Spleen (tissue), 11 donors: ENCODE data around the gene SLC13A3. TPM values are rescaled to one million over a fixed set of nuclear protein-coding genes. Genes with fewer than 3 reads are reported as not detected.

Source experiments
- DNase-seq: peaks from one replicate; pipeline ENCODE4 v3.0.0-alpha.2; 2020
- H3K27ac ChIP-seq, 8 donors: fragments of 200-600 bp; sonication (generic) in 7 of 8; 1 replicate in 4 of 8; 2 replicates in 4 of 8; pipeline versions ENCODE4 v1.5.0 to v1.8.0; 2016 to 2021; ENCODE audit warnings: inconsistent platforms in 4 of 8, mild to moderate bottlenecking in 4 of 8, moderate library complexity in 1 of 8
- H3K27me3 ChIP-seq, 7 donors: fragments of 200-600 bp; sonication (generic) in 6 of 7; replicated peaks in 1 of 7; 1 replicate in 4 of 7; 2 replicates in 3 of 7; pipeline versions ENCODE4 v1.5.0 to v1.8.0; 2016 to 2021; ENCODE audit warnings: inconsistent platforms in 3 of 7, mild to moderate bottlenecking in 1 of 7
- H3K36me3 ChIP-seq, 6 donors: fragments of 200-600 bp; sonication (generic) in 5 of 6; 1 replicate in 4 of 6; 2 replicates in 2 of 6; pipeline versions ENCODE4 v1.5.0 to v1.8.0; 2016 to 2021; ENCODE audit warnings: inconsistent platforms in 2 of 6
- H3K4me1 ChIP-seq, 6 donors: fragments of 200-600 bp; sonication (generic) in 5 of 6; 1 replicate in 3 of 6; 2 replicates in 3 of 6; pipeline versions ENCODE4 v1.5.0 to v1.8.0; 2016 to 2021; ENCODE audit warnings: inconsistent platforms in 3 of 6
- H3K4me3 ChIP-seq, 8 donors: fragments of 200-600 bp; sonication (generic) in 7 of 8; 1 replicate in 4 of 8; 2 replicates in 4 of 8; pipeline versions ENCODE4 v1.5.0 to v1.8.0; 2016 to 2021; ENCODE audit warnings: inconsistent platforms in 4 of 8, mild to moderate bottlenecking in 4 of 8, moderate library complexity in 2 of 8
- H3K9me3 ChIP-seq, 8 donors: fragments of 200-600 bp; sonication (generic) in 7 of 8; 1 replicate in 4 of 8; 2 replicates in 4 of 8; pipeline versions ENCODE4 v1.5.0 to v1.8.0; 2016 to 2021; ENCODE audit warnings: inconsistent platforms in 4 of 8
- CTCF ChIP-seq, 11 experiments: fragments of 200-600 bp in 7 of 11; fragments of 450-650 bp in 4 of 11; sonication (generic) in 4 of 11; IDR thresholded peaks in 8 of 11; conservative IDR thresholded peaks in 3 of 11; 1 replicate in 7 of 11; 2 replicates in 4 of 11; pipeline versions ENCODE4 v1.4.0 to v1.8.0; 2016 to 2021; ENCODE audit warnings: antibody characterized with exemption in 11 of 11, inconsistent platforms in 4 of 11, mild to moderate bottlenecking in 1 of 11
- POLR2A ChIP-seq, 3 donors: fragments of 450-650 bp; IDR thresholded peaks; one replicate each; pipeline ENCODE4 v1.5.1; 2017; ENCODE audit warnings: antibody characterized with exemption in 3 of 3, mild to moderate bottlenecking in 1 of 3
- POLR2AphosphoS5 ChIP-seq, 3 donors: sonication (generic); formaldehyde crosslinking; IDR thresholded peaks; one replicate each; pipeline ENCODE4 v1.5.1; 2017; ENCODE audit warnings: antibody characterized with exemption in 3 of 3
- WGBS, 5 donors: extraction: QIAGEN DNeasy Blood & Tissue Kit in 3 of 5; methylation state at CpG; one replicate each; pipeline versions ENCODE4 v1.1.5 to v1.1.7; 2013 to 2018; 5-methylcytosine and 5-hydroxymethylcytosine counted together
- intact Hi-C: fragments of 100-400 bp; cut with DNase I; formaldehyde crosslinking; loops from one replicate; pipeline ENCODE4 v1.15.0; 2023; ENCODE audit warnings: low total_unique reads
- polyA plus RNA-seq, 3 donors: library from polyadenylated mRNA; stranded (reverse); fragments of 200-250 nt; gene quantifications; one replicate each; pipeline ENCODE4 v1.2.1, GENCODE V29; 2013
- total RNA-seq, 7 donors: library from RNA; depleted of rRNA in 3 of 7; stranded (reverse); fragments of >200 nt in 3 of 7; fragmentation: NEBNext Ultra II Directional in 4 of 7; extraction: Animal tissue kit (Norgen Biotek cat#: 25700) in 4 of 7; gene quantifications; one replicate each; pipeline versions ENCODE4 v1.1.0 to v1.2.1, GENCODE V29; 2016 to 2021
- donor health status: healthy with polysubstance abuse.
- donor health status: DM: no; HTN: no; CAD: no; lungs with moderate emphysema.
- donor health status: DM: no; HTN: no; CAD: no.
- donor health status: Bipolar disorder and iron deficiency.
- donor health status: healthy.
- donor health status: DM: no; HTN: no; CAD: no.
- donor health status: DM: yes; HTN: yes; CAD: no.

The SLC13A3 gene
- total and polyA plus RNA-seq, 10 donors, result 0.16 to 1.7 (median 0.44) TPM; not detected in 1

- Histone ChIP-seq H3K4me1 (peaks cover 0 to 11% (median 2%) of the 10 kb centered on the region in 6 donors), H3K27ac (no peak overlapping the region), H3K36me3 (no peaks in the 10 kb centered on the region), H3K9me3 (peaks cover 0 to 28% (median 19%) of the 10 kb centered on the region in 8 donors), H3K27me3 (no peaks in the 10 kb centered on the region), H3K4me3 (no peak overlapping the region)
- TF ChIP-seq POLR2AphosphoS5 (IDR thresholded peaks at IDR 0.05) (no peak), POLR2A (IDR thresholded peaks at IDR 0.05) (no peak), CTCF (IDR thresholded peaks at IDR 0.05 in 8 of 11, conservative IDR thresholded peaks at IDR 0.05 in 3 of 11) (no peak)
- DNase-seq, result no peak
- WGBS, 5 donors, result 90 to 98% (median 97%) methylated on average over 3 of the region's 3 CpGs
- intact Hi-C loops, result loop anchor here (5.0 kb wide), 1 partner anchor 100 kb away; no protein-coding TSS in a partner anchor
These were observed 20.7 kb upstream of the SLC13A3 start for GRCh38 chr20:46671866-46672542.

- no peak overlapping the region for H3K27ac ChIP-seq
These were observed 19.6 kb upstream of the SLC13A3 start for GRCh38 chr20:46670585-46671584.

GRCh38 chr20:46670228-46670584, 18.9 kb upstream of the SLC13A3 start:
- Histone ChIP-seq H3K27me3 (no peaks in the 10 kb centered on the region), H3K4me1 (peaks cover 0 to 11% (median 2%) of the 10 kb centered on the region in 6 donors), H3K36me3 (no peaks in the 10 kb centered on the region), H3K4me3 (no peak overlapping the region), H3K27ac (no peak overlapping the region), H3K9me3 (peaks cover 0 to 28% (median 19%) of the 10 kb centered on the region in 8 donors)
- DNase-seq, result no peak
- no peak for TF ChIP-seq POLR2AphosphoS5 (IDR thresholded peaks at IDR 0.05)
- no peak for TF ChIP-seq CTCF (IDR thresholded peaks at IDR 0.05 in 8 of 11, conservative IDR thresholded peaks at IDR 0.05 in 3 of 11)
- no peak for TF ChIP-seq POLR2A (IDR thresholded peaks at IDR 0.05)
- intact Hi-C loops, result loop anchor here (5.0 kb wide), 1 partner anchor 98 kb away; no protein-coding TSS in a partner anchor
- 62 to 74% (median 67%) methylated on average over 2 of the region's 2 CpGs for WGBS, 5 donors

More at GRCh38 chr20:46670585-46671584, 19.6 kb upstream of the SLC13A3 start:
- WGBS, 5 donors, result 49 to 73% (median 66%) methylated on average over 3 of the region's 3 CpGs
- no peaks in the 10 kb centered on the region for H3K36me3 ChIP-seq
- TF ChIP-seq POLR2AphosphoS5 (IDR thresholded peaks at IDR 0.05), result peak in 1 of 3 donors; percentile 37
- TF ChIP-seq POLR2A (IDR thresholded peaks at IDR 0.05), result no peak
- no peaks in the 10 kb centered on the region for H3K27me3 ChIP-seq
- peaks cover 0 to 28% (median 19%) of the 10 kb centered on the region in 8 donors for H3K9me3 ChIP-seq
- peaks cover 0 to 11% (median 2%) of the 10 kb centered on the region in 6 donors for H3K4me1 ChIP-seq
- H3K4me3 ChIP-seq, result no peak overlapping the region
- no peak for DNase-seq
- intact Hi-C loops, result loop anchor here (5.0 kb wide), 1 partner anchor 99 kb away; no protein-coding TSS in a partner anchor

GRCh38 chr20:46666818-46667515, 15.7 kb upstream of the SLC13A3 start:
- no peak overlapping the region for H3K27ac ChIP-seq
- H3K4me3 ChIP-seq, result no peak overlapping the region
- H3K9me3 ChIP-seq, result peaks cover 0 to 26% (median 18%) of the 10 kb centered on the region in 8 donors
- no peaks in the 10 kb centered on the region for H3K36me3 ChIP-seq
- WGBS, 5 donors, result 70 to 89% (median 83%) methylated on average over 6 of the region's 6 CpGs
- intact Hi-C loops, result no loop called here
- TF ChIP-seq CTCF (IDR thresholded peaks at IDR 0.05 in 8 of 11, conservative IDR thresholded peaks at IDR 0.05 in 3 of 11), result no peak
- no peak for TF ChIP-seq POLR2A (IDR thresholded peaks at IDR 0.05)
- no peak for TF ChIP-seq POLR2AphosphoS5 (IDR thresholded peaks at IDR 0.05)
- H3K4me1 ChIP-seq, result peaks cover 0 to 10% (median 2%) of the 10 kb centered on the region in 6 donors
- DNase-seq, result no peak
- no peaks in the 10 kb centered on the region for H3K27me3 ChIP-seq
